ENCODE results near the gene HOXC10.

- TF ChIP-seq POLR2A (IDR thresholded peaks at IDR 0.05; ENCODE audit: low read depth, low read length) (no peak), FOS (IDR thresholded peaks at IDR 0.05; ENCODE audit: borderline replicate concordance, insufficient read depth, low read length) (no peak), CTCF (IDR thresholded peaks at IDR 0.05; ENCODE audit: extremely low read depth in 1 of 2, insufficient read depth in 1 of 2, low read depth in 1 of 2, low read length in 2 of 2) (no peak), POLR2AphosphoS5 (IDR thresholded peaks at IDR 0.05; ENCODE audit: insufficient read depth, low read depth, low read length) (no peak), EZH2 (IDR thresholded peaks at IDR 0.05; ENCODE audit: borderline replicate concordance, low read depth, low read length, severe bottlenecking) (peak; percentile 86), JUN (IDR thresholded peaks at IDR 0.05; ENCODE audit: borderline replicate concordance, insufficient read depth, insufficient read length, low read depth) (no peak)
- TF ChIP-seq, protein P1, sequence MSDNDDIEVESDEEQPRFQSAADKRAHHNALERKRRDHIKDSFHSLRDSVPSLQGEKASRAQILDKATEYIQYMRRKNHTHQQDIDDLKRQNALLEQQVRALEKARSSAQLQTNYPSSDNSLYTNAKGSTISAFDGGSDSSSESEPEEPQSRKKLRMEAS (IDR thresholded peaks at IDR 0.05; ENCODE audit: insufficient read depth, insufficient read length), result no peak
Observed at GRCh38 chr12:54017878-54018467, 33.0 kb downstream of the HOXC10 start.

All from endothelial cell of umbilical vein (primary cell).